K562 (cell line): ENCODE results near the gene TBXAS1.

ENCODE experiments used
- CEBPG ChIP-seq, 3 experiments: fragments of 200-800 bp in 1 of 3; sonication (Bioruptor generic) in 1 of 3; sonication (generic) in 1 of 3; formaldehyde crosslinking in 1 of 3; IDR thresholded peaks in 2 of 3; conservative IDR thresholded peaks in 1 of 3; 2 replicates each; pipeline versions ENCODE4 v1.6.1 to v1.8.0; 2016 to 2022; ENCODE audit warnings: missing compliant biosample characterization in 2 of 3, missing genetic modification characterization in 2 of 3, mild to moderate bottlenecking in 1 of 3, missing genetic modification reagents in 1 of 3
- POLR2A ChIP-seq: fragments of 450-650 bp; conservative IDR thresholded peaks from 2 replicates; pipeline ENCODE4 v1.6.1; 2016

- TF ChIP-seq POLR2A (no peak), CEBPG (CRISPR knock-in tag; IDR thresholded peaks at IDR 0.05) (no peak), CEBPG (tag; conservative IDR thresholded peaks at IDR 0.05 in 1 of 2, IDR thresholded peaks at IDR 0.05 in 1 of 2) (no peak)
Measured at GRCh38 chr7:140024585-140024984, 195.5 kb downstream of the TBXAS1 start.
